Prostate gland (tissue), 2 donors: Measurements from ENCODE around the gene SYT2. TPM values are rescaled to one million over a fixed set of nuclear protein-coding genes. Genes with fewer than 3 reads are reported as not detected.
A peak's percentile ranks its signal among the peaks of the same experiment; 100 is the strongest.
"Not testable (repeated sequence)": the region's sequence is repeated elsewhere in the genome, so short reads cannot be mapped to it uniquely, and the experiment has no call there.

Experiments
- DNase-seq: peaks from one replicate; pipeline ENCODE4 v3.0.0-alpha.2; 2019; ENCODE audit warnings: low spot score
- H3K27ac ChIP-seq, 2 donors: fragments of 200-600 bp; sonication (generic); 2 replicates each; pipeline ENCODE4 v1.5.1; 2017 to 2019
- H3K27me3 ChIP-seq: fragments of 200-600 bp; sonication (generic); replicated peaks from 2 replicates; pipeline ENCODE4 v1.5.1; 2019; ENCODE audit not compliant: insufficient read depth
- H3K36me3 ChIP-seq, 2 donors: fragments of 200-600 bp; sonication (generic); 1 replicate in 1 of 2; 2 replicates in 1 of 2; pipeline versions ENCODE4 v1.5.1 to v1.8.1; 2017 to 2019
- H3K4me1 ChIP-seq: fragments of 200-600 bp; sonication (generic); replicated peaks from 2 replicates; pipeline ENCODE4 v1.5.1; 2019
- H3K4me3 ChIP-seq, 2 donors: fragments of 200-600 bp; sonication (generic); 2 replicates each; pipeline ENCODE4 v1.5.1; 2017 to 2019
- H3K9me3 ChIP-seq: fragments of 200-600 bp; sonication (generic); 2 replicates; pipeline ENCODE4 v1.5.1; 2017
- WGBS: methylation state at CpG from one replicate; pipeline ENCODE4 v1.1.5; 2018; 5-methylcytosine and 5-hydroxymethylcytosine counted together
- intact Hi-C: fragments of 100-400 bp; cut with DNase I; formaldehyde crosslinking; loops from one replicate; pipeline ENCODE4 v1.14.2; 2022
- total RNA-seq, 2 donors: library from RNA; depleted of rRNA; stranded (reverse); fragments of >200 nt; gene quantifications; one replicate each; pipeline ENCODE4 v1.1.0, GENCODE V29; 2016

The SYT2 gene
- total RNA-seq, 2 donors from 2014 or later: 0.09 to 7.1 TPM

DNA sequence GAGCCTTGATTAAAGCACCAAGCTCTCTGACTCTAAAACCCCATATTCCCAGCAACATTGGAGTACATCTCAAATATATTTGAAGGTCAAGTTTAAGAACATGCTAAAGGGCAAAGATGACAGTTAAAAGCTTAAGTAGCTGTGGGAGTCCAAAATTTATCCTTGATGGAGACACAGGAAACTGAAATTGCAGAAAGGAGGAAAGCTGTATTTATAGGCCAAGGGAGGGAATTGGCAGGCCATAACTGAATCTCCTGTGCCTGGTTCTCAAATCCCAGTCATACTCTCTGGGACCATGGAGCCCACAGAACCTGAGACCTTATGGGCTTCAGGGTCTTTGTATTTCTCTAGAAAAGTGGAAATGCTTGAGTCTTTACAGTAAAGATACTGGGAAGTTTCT lies 167.8 kb downstream of the SYT2 start:
- H3K4me1 ChIP-seq, DNase-seq, intact Hi-C loops, H3K36me3 ChIP-seq, H3K27me3 ChIP-seq, H3K9me3 ChIP-seq: not testable (repeated sequence)
- Histone ChIP-seq H3K27ac (peak overlapping the region; percentile 51 to 73), H3K4me3 (peak overlapping the region; percentile 8 to 12)

DNA sequence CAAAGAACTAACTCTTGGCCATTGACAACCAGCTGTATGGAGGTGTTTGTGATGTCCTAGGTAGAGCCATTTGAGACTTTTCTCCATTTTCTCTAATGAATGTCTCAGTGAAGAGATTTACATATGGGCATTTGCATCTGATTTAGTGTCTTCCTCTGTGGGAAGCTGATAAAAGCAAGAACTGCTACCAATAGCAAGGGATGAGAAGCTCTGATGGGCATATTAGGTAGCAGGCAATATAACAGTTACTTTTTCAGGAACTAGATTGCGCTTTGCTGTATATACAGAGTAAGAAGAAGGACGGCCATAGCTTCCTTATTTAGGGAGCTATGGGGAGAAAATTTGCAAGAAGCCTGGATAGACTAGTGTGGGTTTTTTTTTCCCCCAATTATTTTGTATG lies 169.4 kb downstream of the SYT2 start:
- Histone ChIP-seq H3K4me3 (peak overlapping the region; percentile 15 to 28), H3K27ac (peak overlapping the region; percentile 72 to 73)
- 65% methylated on average over 2 of the region's 2 CpGs for WGBS
- DNase-seq, H3K27me3 ChIP-seq, H3K9me3 ChIP-seq, H3K36me3 ChIP-seq, H3K4me1 ChIP-seq, intact Hi-C loops: not testable (repeated sequence)

Other genes with a start within 250 kb of the SYT2 start
- gene KDM5B, start 98.0 kb upstream of the SYT2 start, total RNA-seq: 100 to 1,000 TPM in 1 of 2 donors, 10 to 100 TPM in 1; 48.2 to 110 TPM
- gene PCAT6, start 100.5 kb upstream of the SYT2 start, total RNA-seq: 1 to 10 TPM; 6.2 to 9.0 TPM
- gene RABIF, start 178.7 kb upstream of the SYT2 start, total RNA-seq: 10 to 100 TPM in 1 of 2 donors, 1 to 10 TPM in 1; 6.6 to 14.5 TPM
- 10 to 100 TPM; 33.9 to 56.6 TPM for gene KLHL12, start 216.8 kb upstream of the SYT2 start, total RNA-seq
- 100 to 1,000 TPM in 1 of 2 donors, 10 to 100 TPM in 1; 86.0 to 148 TPM for gene ADIPOR1, start 247.9 kb upstream of the SYT2 start, total RNA-seq